Measurements from ENCODE around the gene CHPT1. TPM values are rescaled to one million over a fixed set of nuclear protein-coding genes. Genes with fewer than 3 reads are reported as not detected.
A peak's percentile ranks its signal among the peaks of the same experiment; 100 is the strongest.
"Not testable (repeated sequence)": the region's sequence is repeated elsewhere in the genome, so short reads cannot be mapped to it uniquely, and the experiment has no call there.

Gene CHPT1
- total RNA-seq, 2 experiments from 2014 or later, result 15.2 to 15.8 TPM

DNA sequence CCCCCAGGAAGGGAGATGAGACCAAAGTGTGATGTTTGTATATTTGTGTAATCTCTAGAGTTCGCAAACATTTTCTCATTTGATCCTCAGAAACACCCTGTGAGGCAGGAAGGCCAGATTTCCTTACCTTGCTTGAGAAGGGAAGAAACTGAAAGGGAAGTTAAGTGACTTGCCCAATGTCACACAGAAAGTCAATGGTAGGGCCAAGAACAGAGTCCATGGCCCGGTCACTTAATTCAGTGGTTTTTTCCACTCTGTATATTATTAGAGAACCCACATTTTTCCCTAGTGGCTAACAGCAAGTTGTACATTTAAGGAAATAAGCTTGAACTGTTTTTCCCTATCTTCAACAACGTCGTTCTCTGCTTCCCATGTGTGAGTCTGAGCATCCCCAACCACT, 25.6 kb upstream of the CHPT1 start:
- Mint-ChIP-seq H3K27ac (peak overlapping the region; percentile 86), H3K4me1 (ENCODE audit: low read depth) (peaks cover 19% of the 10 kb centered on the region), H3K36me3 (ENCODE audit: low read depth) (no peaks in the 10 kb centered on the region), H3K4me3 (no peak overlapping the region), H3K27me3 (no peaks in the 10 kb centered on the region), H3K9me3 (no peaks in the 10 kb centered on the region)
- ChIA-PET CTCF (interaction anchor here (0.7 to 2.3 kb wide), 4 partner anchors 11 to 257 kb away, joined by 3 to 6 read pairs (median 3); no protein-coding TSS in a partner anchor), POLR2A (no interaction called here)
- intact Hi-C loops (cut with micrococcal nuclease), result no loop called here
- TF ChIP-seq, protein P1, sequence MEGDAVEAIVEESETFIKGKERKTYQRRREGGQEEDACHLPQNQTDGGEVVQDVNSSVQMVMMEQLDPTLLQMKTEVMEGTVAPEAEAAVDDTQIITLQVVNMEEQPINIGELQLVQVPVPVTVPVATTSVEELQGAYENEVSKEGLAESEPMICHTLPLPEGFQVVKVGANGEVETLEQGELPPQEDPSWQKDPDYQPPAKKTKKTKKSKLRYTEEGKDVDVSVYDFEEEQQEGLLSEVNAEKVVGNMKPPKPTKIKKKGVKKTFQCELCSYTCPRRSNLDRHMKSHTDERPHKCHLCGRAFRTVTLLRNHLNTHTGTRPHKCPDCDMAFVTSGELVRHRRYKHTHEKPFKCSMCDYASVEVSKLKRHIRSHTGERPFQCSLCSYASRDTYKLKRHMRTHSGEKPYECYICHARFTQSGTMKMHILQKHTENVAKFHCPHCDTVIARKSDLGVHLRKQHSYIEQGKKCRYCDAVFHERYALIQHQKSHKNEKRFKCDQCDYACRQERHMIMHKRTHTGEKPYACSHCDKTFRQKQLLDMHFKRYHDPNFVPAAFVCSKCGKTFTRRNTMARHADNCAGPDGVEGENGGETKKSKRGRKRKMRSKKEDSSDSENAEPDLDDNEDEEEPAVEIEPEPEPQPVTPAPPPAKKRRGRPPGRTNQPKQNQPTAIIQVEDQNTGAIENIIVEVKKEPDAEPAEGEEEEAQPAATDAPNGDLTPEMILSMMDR (IDR thresholded peaks at IDR 0.05), result no peak
- ATAC-seq, result no peak
- DNase-seq, result no peak

DNA sequence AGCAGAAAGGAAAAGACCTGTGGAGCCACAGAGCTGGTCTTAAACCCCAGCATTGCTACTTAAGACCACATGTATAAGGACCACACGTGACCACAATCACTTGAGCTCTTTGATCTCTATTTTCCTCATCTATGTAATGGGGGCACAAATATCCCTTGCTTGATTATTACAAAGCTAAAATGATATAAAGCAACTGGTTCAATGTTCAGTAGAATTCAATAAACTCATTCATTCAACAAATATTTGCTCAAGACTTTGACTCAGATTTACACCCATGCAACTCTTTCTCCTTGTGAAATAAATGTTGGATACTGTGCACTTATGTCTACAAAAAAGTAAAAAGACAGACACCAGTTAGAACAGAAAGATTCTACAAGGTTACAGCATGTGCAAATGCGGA, 21.9 kb upstream of the CHPT1 start:
- POLR2A ChIA-PET, result no interaction called here
- peaks cover 11% of the 10 kb centered on the region for H3K4me1 Mint-ChIP-seq (ENCODE audit: low read depth)

DNA sequence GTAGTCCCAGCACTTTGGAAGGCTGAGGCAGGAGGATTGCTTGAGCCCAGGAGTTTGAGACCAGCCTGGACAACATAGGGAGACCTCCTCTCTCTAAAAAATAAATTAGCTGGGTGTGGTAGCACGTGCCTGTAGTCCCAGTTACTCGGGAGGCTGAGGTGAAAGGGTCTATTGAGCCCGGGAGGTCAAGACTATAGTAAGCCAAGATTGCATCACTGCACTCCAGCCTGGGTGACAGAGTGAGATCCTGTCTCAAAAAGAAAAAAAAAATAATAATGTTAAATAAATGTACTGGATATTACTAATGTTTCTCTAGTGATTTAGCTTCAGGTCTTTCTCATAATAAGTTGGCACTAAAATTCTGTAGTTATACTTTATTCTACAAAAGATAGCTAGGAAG, 20.9 kb upstream of the CHPT1 start:
- intact Hi-C loops (cut with micrococcal nuclease); ATAC-seq; POLR2A ChIA-PET; H3K27ac Mint-ChIP-seq; H3K9me3 Mint-ChIP-seq; CTCF ChIA-PET; H3K4me1 Mint-ChIP-seq (ENCODE audit: low read depth); H3K4me3 Mint-ChIP-seq; DNase-seq; H3K27me3 Mint-ChIP-seq; H3K36me3 Mint-ChIP-seq (ENCODE audit: low read depth): not testable (repeated sequence)

More for the DNA sequence above, 21.9 kb upstream of the CHPT1 start:
- intact Hi-C loops (cut with micrococcal nuclease), result no loop called here
- no peaks in the 10 kb centered on the region for H3K36me3 Mint-ChIP-seq (ENCODE audit: low read depth)
- TF ChIP-seq, protein P1 (IDR thresholded peaks at IDR 0.05), result no peak
- peaks cover 2% of the 10 kb centered on the region for H3K27me3 Mint-ChIP-seq
- CTCF ChIA-PET, result no interaction called here
- DNase-seq, result no peak
- no peak overlapping the region for H3K4me3 Mint-ChIP-seq
- H3K27ac Mint-ChIP-seq, result no peak overlapping the region
- no peak for ATAC-seq
- no peaks in the 10 kb centered on the region for H3K9me3 Mint-ChIP-seq

DNA sequence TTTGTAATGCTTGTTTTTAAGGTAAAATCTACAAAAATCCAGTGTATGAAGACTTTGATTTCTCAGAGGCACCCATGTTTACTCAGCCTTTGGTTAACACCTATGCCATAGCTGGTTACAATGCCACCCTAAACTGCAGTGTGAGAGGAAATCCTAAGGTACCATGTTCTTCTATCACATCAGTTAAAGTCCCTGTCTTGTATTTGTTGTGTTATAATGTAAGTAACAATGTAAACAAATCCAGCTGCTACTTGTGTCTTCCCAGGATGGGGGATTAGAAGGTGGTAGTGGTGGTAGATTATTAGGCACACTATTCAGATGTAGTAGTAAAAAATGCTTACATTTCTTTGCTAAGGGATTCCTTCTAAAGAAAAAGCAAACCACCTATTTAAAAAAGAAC, 19.4 kb upstream of the CHPT1 start:
- no peaks in the 10 kb centered on the region for H3K36me3 Mint-ChIP-seq (ENCODE audit: low read depth)
- no peak overlapping the region for H3K27ac Mint-ChIP-seq
- peaks cover 2% of the 10 kb centered on the region for H3K27me3 Mint-ChIP-seq
- TF ChIP-seq, protein P1 (IDR thresholded peaks at IDR 0.05), result no peak
- POLR2A ChIA-PET, result interaction anchor here (0.5 to 1.2 kb wide), 2 partner anchors 8 to 17 kb away, joined by 3 read pairs; no protein-coding TSS in a partner anchor
- H3K4me3 Mint-ChIP-seq, result no peak overlapping the region
- intact Hi-C loops (cut with micrococcal nuclease), result no loop called here
- DNase-seq (no peak), ATAC-seq (no peak)
- no peaks in the 10 kb centered on the region for H3K4me1 Mint-ChIP-seq (ENCODE audit: low read depth)
- CTCF ChIA-PET, result no interaction called here
- no peaks in the 10 kb centered on the region for H3K9me3 Mint-ChIP-seq

DNA sequence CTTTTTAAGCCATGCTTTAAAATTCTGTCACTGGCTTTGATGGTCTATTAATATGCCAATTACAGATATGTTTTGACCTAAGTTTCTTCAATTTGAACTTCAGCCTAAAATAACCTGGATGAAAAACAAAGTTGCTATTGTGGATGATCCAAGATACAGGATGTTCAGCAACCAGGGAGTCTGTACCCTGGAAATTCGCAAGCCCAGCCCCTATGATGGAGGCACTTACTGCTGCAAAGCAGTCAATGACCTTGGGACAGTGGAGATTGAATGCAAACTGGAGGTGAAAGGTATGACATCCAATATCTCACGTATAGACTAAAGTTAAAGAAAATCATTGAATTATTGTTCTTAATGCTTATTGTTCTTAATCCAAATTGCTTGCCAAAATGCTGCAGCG, 17.2 kb upstream of the CHPT1 start:
- intact Hi-C loops (cut with micrococcal nuclease), result no loop called here
- ATAC-seq (no peak), DNase-seq (no peak)
- H3K36me3 Mint-ChIP-seq (ENCODE audit: low read depth), result no peaks in the 10 kb centered on the region
- CTCF ChIA-PET, result interaction anchor here (0.6 kb wide), 1 partner anchor 77 kb away, joined by 3 read pairs; no protein-coding TSS in a partner anchor
- H3K4me1 Mint-ChIP-seq (ENCODE audit: low read depth), result no peaks in the 10 kb centered on the region
- TF ChIP-seq, protein P1 (IDR thresholded peaks at IDR 0.05), result no peak
- H3K9me3 Mint-ChIP-seq, result no peaks in the 10 kb centered on the region
- H3K27me3 Mint-ChIP-seq, result peaks cover 3% of the 10 kb centered on the region
- POLR2A ChIA-PET, result no interaction called here
- H3K27ac Mint-ChIP-seq, result no peak overlapping the region
- no peak overlapping the region for H3K4me3 Mint-ChIP-seq

DNA sequence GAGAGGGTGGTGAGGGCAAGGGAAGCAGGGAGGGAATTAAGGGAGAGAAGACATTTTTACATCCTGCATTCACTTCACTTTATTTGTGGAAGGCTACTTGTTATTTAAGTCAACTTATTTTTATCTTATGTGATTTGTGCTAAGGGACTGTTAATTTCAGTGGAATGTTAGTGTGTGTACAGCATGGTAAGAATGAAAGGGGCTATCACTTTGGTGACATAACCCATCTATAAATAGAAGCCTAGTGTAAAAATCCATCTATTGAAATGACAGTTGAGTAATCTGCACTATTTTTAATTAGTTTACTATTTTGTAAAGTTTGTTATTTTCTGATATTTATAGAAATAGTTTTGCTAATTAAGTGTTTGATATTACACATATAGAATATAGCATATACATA, 16.8 kb upstream of the CHPT1 start:
- intact Hi-C loops (cut with micrococcal nuclease), result no loop called here
- Mint-ChIP-seq H3K4me1 (ENCODE audit: low read depth) (no peaks in the 10 kb centered on the region), H3K27ac (no peak overlapping the region), H3K27me3 (peaks cover 3% of the 10 kb centered on the region), H3K9me3 (no peaks in the 10 kb centered on the region), H3K36me3 (ENCODE audit: low read depth) (no peaks in the 10 kb centered on the region), H3K4me3 (no peak overlapping the region)
- TF ChIP-seq, protein P1 (IDR thresholded peaks at IDR 0.05), result no peak
- ATAC-seq (no peak), DNase-seq (no peak)
- POLR2A ChIA-PET, result no interaction called here
- CTCF ChIA-PET, result interaction anchor here (0.6 kb wide), 1 partner anchor 76 kb away, joined by 3 read pairs; no protein-coding TSS in a partner anchor

DNA sequence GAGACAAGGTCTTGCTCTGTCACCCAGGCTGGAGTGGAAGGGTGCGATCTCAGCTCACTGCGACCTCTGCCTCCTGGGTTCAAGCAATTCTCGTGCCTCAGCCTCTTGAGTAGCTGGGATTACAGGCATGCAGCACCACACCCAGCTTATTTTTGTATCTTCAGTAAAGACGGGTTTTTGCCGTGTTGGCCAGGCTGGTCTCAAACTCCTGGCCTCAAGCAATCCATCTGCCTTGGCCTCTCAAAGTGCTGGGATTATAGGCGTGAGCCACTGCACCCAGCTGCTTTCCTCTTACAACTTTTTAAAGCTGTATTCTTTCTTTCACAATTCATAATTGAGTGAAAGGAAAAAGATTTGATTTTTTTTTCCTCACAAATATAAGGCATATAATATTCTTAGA, 15.8 kb upstream of the CHPT1 start:
- intact Hi-C loops (cut with micrococcal nuclease); H3K36me3 Mint-ChIP-seq (ENCODE audit: low read depth); H3K9me3 Mint-ChIP-seq; H3K27ac Mint-ChIP-seq; DNase-seq; ATAC-seq; H3K27me3 Mint-ChIP-seq; H3K4me3 Mint-ChIP-seq; H3K4me1 Mint-ChIP-seq (ENCODE audit: low read depth): not testable (repeated sequence)
- ChIA-PET CTCF (interaction anchor here (1.5 kb wide), 1 partner anchor 11 kb away, joined by 4 read pairs; no protein-coding TSS in a partner anchor), POLR2A (interaction anchor here (0.7 kb wide), 1 partner anchor 100 kb away, joined by 6 read pairs; no protein-coding TSS in a partner anchor)

All from activated CD8-positive, alpha-beta T cell treated with anti-CD3 and anti-CD28 coated beads for 36 hours (primary cell).